Spinal cord (tissue), 10 donors: ENCODE results near the gene SNX7. TPM values are rescaled to one million over a fixed set of nuclear protein-coding genes. Genes with fewer than 3 reads are reported as not detected.
A peak's percentile ranks its signal among the peaks of the same experiment; 100 is the strongest.

Source experiments
- DNase-seq, 6 donors: peaks; one replicate each; pipeline versions ENCODE4 v3.0.0 to v3.0.0-alpha.2; 2013 to 2015; ENCODE audit warnings: low spot score in 6 of 6, low read depth in 4 of 6
- H3K27ac ChIP-seq: one replicate; pipeline ENCODE4 v1.5.1; 2013; ENCODE audit warnings: low read depth, low read length, control low read depth
- H3K27me3 ChIP-seq: one replicate; pipeline ENCODE4 v1.6.1; 2013; ENCODE audit warnings: low read length; ENCODE audit not compliant: control insufficient read depth, insufficient read depth
- H3K36me3 ChIP-seq: one replicate; pipeline ENCODE4 v1.6.1; 2013; ENCODE audit warnings: low read length; ENCODE audit not compliant: control insufficient read depth, insufficient read depth
- H3K4me1 ChIP-seq: one replicate; pipeline ENCODE4 v1.6.1; 2013; ENCODE audit warnings: low read length; ENCODE audit not compliant: control insufficient read depth, insufficient read depth
- H3K4me3 ChIP-seq: one replicate; pipeline ENCODE4 v1.5.1; 2013; ENCODE audit warnings: low read depth, low read length, control low read depth
- H3K9me3 ChIP-seq: one replicate; pipeline ENCODE4 v1.6.1; 2013; ENCODE audit warnings: low read length; ENCODE audit not compliant: control insufficient read depth, insufficient read depth
- WGBS: methylation state at CpG from one replicate; pipeline ENCODE4 v1.1.5; 2013; ENCODE audit warnings: missing lambda C conversion rate; ENCODE audit not compliant: insufficient coverage; 5-methylcytosine and 5-hydroxymethylcytosine counted together
- polyA plus RNA-seq, 2 donors: library from polyadenylated mRNA; unstranded; fragments of 120-200 nt; gene quantifications; one replicate each; pipeline ENCODE4 v1.2.1, GENCODE V29; 2013; ENCODE audit not compliant: insufficient read length in 2 of 2
- total RNA-seq, 2 donors: library from RNA; depleted of rRNA in 1 of 2; stranded (reverse); fragments of 120-200 nt in 1 of 2; fragments of >200 nt in 1 of 2; gene quantifications; one replicate each; pipeline versions ENCODE4 v1.2.3 to v1.2.4, GENCODE V29; 2013 to 2014
- donor health status: healthy.

The SNX7 gene
- total and polyA plus RNA-seq, 4 donors, result 19.3 to 40.4 (median 27.7) TPM

DNA sequence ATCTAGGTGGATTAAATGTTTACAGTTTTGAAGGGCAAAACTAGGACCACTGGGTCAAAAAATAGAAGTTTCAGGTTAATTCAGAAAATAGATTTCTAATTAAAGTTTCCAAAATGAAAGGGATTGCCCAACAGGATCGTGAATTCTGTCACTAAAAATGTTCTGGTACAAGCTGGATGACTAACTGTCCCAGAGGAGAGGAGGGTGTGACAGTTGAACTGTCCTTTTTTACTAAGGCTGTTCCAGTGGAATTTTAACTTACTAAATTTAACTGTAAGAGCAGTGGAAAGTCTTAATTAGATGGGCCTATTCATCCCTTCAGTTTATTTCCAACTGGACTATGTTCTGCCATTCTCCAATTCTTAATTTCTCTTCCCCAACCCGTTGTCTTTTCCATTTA lies 7.2 kb downstream of the SNX7 start:
- Histone ChIP-seq H3K4me1 (no peaks in the 10 kb centered on the region), H3K9me3 (no peaks in the 10 kb centered on the region), H3K27me3 (no peaks in the 10 kb centered on the region), H3K4me3 (no peak overlapping the region), H3K36me3 (no peaks in the 10 kb centered on the region), H3K27ac (no peak overlapping the region)
- no CpG with 5 or more reads among the region's 2 CpGs for WGBS
- DNase-seq, result no peak

DNA sequence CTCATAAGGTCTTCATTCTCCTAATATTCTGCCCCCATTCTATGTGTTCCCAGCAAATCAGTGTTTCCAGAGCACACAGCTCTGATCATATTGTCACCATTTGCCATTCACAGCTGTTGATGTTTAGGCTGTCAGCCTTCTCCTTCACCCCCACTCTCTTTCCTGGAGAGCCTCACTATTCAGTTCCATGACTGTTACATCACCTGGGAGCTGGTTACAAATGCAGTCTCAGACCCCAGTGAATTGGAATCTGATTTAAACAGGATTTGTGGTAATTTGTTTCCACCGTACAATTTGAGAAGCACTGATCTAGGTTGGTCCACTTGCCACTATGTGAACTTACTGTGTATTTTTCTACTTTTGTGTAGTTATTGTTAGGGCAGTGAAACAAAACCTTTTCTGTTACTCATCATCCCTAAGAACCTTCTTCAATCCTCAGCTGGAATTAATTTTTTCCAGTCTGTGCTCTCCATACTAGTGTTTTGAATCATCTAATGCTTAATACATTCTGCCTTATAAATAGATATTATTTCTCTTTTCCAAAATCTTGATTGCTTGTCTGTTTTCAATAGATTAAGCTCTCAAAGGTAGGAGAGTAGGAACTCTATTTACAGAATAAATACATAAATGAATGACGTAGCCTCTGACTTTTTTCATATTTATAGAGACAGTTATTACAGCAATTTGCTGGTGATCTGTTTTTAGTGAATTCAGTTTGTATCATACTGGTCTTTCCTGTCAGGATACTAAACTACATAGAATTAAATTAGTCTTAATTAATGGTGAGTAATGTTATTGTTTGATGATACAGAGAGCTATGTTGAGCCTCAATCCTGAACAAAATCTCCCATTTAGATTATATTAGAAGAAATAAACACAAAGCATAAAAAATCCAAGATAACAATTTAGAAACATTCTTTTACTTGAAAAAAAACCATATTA lies 8.1 kb downstream of the SNX7 start:
- DNase-seq, result no peak
- no peak overlapping the region for H3K27ac ChIP-seq
- H3K36me3 ChIP-seq, result no peaks in the 10 kb centered on the region
- no peaks in the 10 kb centered on the region for H3K4me1 ChIP-seq
- no peak overlapping the region for H3K4me3 ChIP-seq
- no peaks in the 10 kb centered on the region for H3K9me3 ChIP-seq
- H3K27me3 ChIP-seq, result no peaks in the 10 kb centered on the region
- WGBS, result no CpG with 5 or more reads among the region's 2 CpGs

DNA sequence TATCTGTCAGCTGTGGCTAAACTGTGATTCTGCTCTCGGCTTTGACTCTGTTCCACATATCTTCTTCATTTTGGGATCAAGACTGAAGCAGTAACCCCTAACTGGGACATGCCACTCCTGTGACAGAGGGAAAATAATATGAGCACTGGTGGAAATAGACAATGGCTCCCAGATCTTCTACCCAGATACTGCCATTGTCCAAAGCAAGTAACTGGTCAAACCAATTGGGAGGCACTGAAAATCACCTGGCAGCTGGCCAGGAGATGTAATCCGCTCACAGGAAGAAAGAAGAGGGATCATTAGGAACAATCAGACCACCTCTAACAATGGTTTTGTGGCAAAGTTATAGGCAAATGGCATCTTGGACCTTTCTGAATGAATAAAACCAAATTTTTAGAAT lies 10.7 kb downstream of the SNX7 start:
- Histone ChIP-seq H3K4me1 (no peaks in the 10 kb centered on the region), H3K27ac (no peak overlapping the region), H3K27me3 (no peaks in the 10 kb centered on the region), H3K4me3 (no peak overlapping the region), H3K9me3 (no peaks in the 10 kb centered on the region), H3K36me3 (no peaks in the 10 kb centered on the region)
- no CpG with 5 or more reads among the region's 2 CpGs for WGBS
- DNase-seq, result no peak

DNA sequence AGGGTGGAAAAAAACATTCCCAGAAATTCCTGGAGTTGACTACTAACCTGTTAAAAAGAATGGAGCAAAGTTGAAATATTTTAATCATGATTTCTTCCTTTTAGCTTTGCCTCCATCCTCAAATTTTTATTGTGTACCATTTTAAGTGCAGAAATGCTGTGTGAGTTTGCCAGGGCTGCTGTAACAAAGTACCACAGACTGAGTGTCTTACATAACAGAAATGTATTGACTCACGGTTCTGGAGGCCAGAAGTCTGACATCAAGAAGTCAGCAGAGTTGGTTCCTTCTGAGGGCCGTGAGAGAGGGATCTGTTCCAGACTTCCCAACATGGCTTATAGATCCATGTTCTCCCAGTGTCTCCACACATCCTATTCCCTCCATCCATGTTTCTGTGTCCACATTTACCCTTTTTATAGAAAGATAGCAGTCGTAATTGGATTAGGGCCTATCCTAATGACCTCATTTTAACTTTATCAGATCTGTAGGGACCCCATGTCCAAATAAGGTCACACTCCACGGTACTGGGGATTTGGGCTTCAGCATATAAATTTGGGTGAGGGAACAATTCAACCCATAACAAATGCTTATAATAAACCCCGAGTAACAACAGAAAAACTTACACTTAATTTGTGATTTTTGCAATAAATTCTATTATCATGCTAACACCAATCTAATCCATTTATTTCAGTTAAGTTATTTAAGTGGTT lies 12.7 kb downstream of the SNX7 start:
- WGBS, result 53% methylated on average over 2 of the region's 5 CpGs
- no peak overlapping the region for H3K4me3 ChIP-seq

DNA sequence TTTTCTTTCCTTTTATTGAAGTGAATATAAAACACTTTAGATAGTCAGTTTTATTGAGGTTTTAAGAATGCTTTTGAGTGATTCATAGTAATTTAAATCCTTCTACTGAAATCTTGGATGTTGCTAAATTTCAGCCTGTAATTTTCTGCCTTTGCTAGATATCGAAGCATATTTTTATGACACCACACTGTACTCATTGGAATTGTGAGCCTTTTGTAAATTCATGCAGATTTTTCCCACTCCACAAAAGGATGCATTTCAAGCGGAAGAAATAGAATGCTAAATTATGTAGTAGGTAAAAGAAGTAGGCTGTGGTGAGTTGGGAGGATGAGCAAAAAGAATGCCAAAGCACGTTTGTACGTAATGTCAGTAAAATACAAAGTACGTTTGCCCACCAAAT lies 13.8 kb downstream of the SNX7 start:
- DNase-seq, result peak in 1 of 6 donors; percentile 61
- no peak overlapping the region for H3K27ac ChIP-seq
- H3K27me3 ChIP-seq, result no peaks in the 10 kb centered on the region
- WGBS, result no CpG with 5 or more reads among the region's 5 CpGs
- no peak overlapping the region for H3K4me3 ChIP-seq
- no peaks in the 10 kb centered on the region for H3K4me1 ChIP-seq
- no peaks in the 10 kb centered on the region for H3K9me3 ChIP-seq
- H3K36me3 ChIP-seq, result no peaks in the 10 kb centered on the region

More for the DNA sequence above, 12.7 kb downstream of the SNX7 start:
- Histone ChIP-seq H3K9me3 (no peaks in the 10 kb centered on the region), H3K27me3 (no peaks in the 10 kb centered on the region), H3K4me1 (no peaks in the 10 kb centered on the region), H3K27ac (no peak overlapping the region), H3K36me3 (no peaks in the 10 kb centered on the region)
- no peak for DNase-seq

DNA sequence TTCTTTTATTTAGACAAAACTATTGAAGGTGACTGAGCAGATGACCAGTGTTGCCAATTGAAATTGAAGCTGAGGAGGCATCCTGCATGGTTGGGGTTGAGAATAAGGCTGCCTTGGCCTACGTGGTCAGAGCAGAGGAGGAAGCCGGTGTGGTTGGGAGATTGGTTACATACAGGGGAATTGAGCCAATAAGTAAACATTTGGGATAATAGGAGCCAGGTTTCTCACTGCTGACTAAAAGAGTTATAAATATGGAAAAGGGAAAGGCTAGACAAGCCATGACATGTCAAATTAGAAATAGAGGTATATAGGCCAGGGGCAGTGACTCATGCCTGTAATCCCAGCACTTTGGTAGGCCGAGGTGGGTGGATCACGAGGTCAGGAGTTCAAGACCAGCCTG lies 15.8 kb downstream of the SNX7 start:
- DNase-seq, result no peak
- Histone ChIP-seq H3K9me3 (no peaks in the 10 kb centered on the region), H3K36me3 (no peaks in the 10 kb centered on the region), H3K27me3 (no peaks in the 10 kb centered on the region), H3K4me1 (no peaks in the 10 kb centered on the region), H3K27ac (no peak overlapping the region), H3K4me3 (no peak overlapping the region)
- 90% methylated on average over 2 of the region's 4 CpGs for WGBS

DNA sequence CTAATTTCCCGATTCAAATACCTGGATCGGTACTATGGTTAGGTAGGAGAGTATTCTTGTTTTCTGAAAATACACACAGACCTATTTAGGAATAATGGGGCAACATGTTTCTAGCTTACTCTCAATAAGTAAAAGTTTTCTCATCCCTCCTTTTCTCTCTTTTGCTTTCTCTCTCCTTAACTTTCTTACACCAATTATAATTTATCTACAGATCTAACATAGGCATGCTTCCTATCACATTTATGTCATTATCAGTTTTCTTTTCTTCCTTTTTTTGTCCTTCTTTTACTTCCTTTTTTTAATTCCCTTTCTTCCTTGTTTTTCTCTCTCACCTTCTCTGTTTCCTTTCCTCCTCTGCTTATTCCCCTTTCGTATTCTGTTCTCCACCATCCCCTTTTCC lies 20.3 kb downstream of the SNX7 start:
- H3K27me3 ChIP-seq, result no peaks in the 10 kb centered on the region
- H3K4me3 ChIP-seq, result no peak overlapping the region
- no peak overlapping the region for H3K27ac ChIP-seq
- H3K4me1 ChIP-seq, result no peaks in the 10 kb centered on the region
- H3K9me3 ChIP-seq, result no peaks in the 10 kb centered on the region
- H3K36me3 ChIP-seq, result no peaks in the 10 kb centered on the region
- no peak for DNase-seq
- WGBS, result no CpG with 5 or more reads among the region's 3 CpGs

DNA sequence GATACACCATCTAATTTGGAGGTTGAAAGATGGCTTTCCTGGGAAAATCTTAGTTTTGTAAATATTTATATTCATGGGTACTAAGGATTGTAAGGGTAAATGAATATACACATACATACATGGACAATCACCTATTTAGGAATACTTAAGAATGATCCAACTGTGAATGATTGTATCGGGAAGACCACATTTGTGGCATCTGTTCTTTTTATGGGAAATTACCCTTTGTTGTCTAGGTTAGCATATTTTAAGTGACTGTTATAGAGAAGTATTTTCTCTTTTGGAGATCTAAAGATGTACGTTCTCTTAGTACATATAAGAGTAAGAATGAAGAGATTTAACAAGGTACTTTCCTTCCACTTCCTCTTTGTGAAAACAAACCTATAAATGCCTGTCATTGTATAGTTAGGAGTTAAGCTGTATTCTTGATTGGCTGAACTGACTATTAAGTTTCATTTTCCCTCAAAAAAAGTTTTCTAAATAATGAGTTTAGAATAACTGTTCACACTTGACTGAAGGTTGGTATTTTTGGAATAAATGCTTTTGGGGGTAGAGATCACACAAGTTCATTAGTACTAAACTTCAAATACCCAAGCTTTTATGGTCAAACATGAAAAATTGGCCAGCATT lies 26.7 kb downstream of the SNX7 start:
- Histone ChIP-seq H3K9me3 (no peaks in the 10 kb centered on the region), H3K27ac (no peak overlapping the region)

DNA sequence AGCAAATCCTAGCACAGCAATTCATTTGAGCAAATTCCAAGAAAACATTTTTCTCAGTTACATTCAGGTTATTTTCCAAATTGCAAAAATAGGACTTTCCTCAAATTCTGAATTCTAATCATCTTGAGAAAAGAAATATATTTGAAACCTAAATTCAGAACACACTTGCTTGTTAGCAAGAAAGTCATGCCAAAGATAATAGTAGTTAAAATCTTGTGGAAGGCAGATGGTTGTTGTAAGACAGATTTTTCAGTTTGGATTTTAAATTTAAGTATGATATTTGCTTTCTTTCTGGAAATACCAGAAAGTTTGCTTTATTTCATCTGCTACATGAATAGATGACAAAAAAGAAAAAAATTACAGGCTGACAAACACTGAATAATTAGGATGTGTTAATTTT lies 29.1 kb downstream of the SNX7 start:
- Histone ChIP-seq H3K4me1 (no peaks in the 10 kb centered on the region), H3K27ac (no peak overlapping the region), H3K36me3 (no peaks in the 10 kb centered on the region), H3K9me3 (no peaks in the 10 kb centered on the region), H3K4me3 (no peak overlapping the region), H3K27me3 (no peaks in the 10 kb centered on the region)
- peak in 1 of 6 donors; percentile 81 for DNase-seq

More for the DNA sequence above, 26.7 kb downstream of the SNX7 start:
- no peak for DNase-seq
- WGBS, result no CpG with 5 or more reads among the region's 2 CpGs
- Histone ChIP-seq H3K4me3 (no peak overlapping the region), H3K27me3 (no peaks in the 10 kb centered on the region), H3K36me3 (no peaks in the 10 kb centered on the region), H3K4me1 (no peaks in the 10 kb centered on the region)
